Stimulated activated CD8-positive, alpha-beta memory T cell treated with anti-CD3 and anti-CD28 coated beads, Interleukin-15, amount 100 ng/mL, for 48 hours (primary cell): Measurements from ENCODE around the gene SHCBP1L.

Experiments used
- DNase-seq, 2 donors: peaks; one replicate each; pipeline ENCODE4 v3.0.0-alpha.2; 2020; ENCODE audit warnings: low read depth in 2 of 2

The SHCBP1L gene

DNA sequence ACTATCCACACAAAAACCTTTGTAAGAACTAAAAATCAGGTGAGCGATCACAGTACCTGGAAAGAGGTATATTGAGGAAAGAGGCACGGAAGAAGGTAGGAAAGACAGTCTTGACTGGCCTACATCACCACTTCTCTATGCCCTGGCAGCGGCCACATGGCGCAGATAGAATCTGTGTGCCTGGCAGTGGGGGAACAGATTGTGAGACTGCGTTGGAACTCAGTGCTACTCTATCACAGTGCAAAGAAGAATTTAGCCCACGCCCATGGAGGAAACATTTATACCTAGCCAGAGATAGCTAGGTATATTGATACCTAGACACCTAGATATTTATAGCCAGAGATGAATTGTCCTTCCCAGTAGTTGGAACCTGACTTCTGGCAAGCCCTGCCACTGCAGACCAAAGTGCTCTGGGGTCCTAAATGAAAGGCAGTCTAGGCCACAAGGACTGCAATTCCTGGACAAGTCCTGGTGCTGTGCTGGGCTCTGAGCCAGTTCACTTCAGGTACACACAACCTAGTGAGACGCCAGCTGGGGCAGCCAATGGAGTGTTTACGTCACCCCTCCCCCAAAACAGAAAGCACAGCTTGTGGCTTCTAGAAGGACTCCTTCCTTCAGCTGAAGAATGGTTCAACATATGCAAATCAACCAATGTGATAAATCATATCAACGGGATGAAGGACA, 61.9 kb downstream of the SHCBP1L start:
- no peak for DNase-seq

DNA sequence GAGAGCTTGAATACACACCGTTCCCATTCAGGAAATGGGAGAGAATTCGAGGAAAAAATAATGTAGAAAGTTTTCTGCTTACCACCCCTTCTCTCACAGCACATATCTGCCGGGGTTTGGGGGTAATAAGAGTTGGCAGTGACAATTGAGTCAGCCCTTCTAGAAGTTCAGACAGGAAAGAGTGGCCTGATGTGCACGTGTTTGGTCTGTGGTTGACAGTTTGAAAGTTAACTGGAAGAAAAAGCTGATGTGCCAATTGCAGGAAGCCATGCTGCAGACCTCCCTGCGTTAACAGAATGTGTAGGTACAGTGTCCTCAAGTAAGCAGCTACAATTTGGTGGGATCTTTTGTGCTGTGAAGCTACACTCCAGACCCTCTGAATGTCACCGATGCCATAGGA, 63.0 kb downstream of the SHCBP1L start:
- DNase-seq = no peak

DNA sequence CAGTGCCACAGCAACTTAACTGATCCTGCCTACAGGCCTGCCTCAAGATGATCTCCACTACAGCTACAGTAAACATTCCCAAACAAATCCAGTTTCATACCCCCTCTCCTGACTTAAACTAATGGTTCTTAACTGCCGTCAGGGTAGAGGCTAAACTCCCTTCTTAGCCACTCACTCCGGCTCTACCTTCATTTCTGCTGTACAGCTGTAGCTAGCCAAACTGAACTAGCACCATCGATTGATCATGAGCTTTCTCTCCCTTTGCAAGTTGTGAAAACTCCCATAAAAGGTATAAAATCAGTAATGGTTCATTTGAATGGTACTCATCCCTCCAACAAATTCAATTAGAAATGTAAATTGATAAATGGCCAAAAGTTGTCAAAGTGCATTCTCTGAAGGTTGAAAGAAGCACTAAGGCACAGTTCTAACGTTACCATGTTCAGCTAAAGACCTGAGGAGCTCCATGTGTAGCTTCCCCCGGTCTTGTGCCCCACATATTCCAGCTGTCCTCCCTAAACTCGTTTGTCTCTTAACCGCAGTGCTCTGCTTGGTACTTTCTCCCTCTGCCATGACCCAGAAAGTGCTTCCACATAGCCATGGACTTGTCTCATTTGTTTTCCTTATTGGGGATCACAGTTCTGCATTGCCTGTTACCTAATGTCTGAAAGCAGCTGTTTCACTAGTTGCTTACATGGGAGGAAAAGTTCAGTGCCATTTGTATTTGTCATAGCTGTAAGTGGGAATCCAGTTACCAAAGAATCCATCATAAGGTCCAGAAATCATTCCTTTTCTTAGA, 64.0 kb downstream of the SHCBP1L start:
- DNase-seq = no peak

DNA sequence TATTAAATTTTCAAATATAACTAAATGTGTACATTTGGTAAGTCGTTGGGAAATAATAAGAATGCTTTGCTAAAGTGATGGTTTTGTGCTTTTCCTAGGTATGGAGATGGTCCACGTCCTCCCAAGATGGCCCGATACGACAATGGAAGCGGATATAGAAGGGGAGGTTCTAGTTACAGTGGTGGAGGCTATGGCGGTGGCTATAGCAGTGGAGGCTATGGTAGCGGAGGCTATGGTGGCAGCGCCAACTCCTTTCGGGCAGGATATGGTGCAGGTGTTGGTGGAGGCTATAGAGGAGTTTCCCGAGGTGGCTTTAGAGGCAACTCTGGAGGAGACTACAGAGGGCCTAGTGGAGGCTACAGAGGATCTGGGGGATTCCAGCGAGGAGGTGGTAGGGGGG, 66.0 kb downstream of the SHCBP1L start:
- no peak for DNase-seq

DNA sequence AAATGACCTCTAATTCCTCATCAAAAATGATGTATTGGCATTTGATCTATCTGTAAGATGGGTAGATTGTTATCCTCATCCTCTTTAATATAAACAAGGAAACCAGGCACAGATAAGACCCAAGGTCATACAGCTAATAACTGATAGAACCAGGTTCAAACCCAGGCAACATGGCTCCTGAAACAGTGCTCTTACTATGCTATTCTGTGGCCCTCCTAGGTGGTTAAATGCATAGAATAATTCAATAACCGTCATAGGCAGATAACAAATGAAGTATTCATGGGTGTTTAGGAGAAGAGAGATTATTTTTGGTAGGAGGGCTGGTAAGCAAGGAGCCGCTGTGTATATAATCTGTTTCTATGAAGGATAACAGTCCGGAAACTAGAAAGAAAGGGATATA, 67.4 kb downstream of the SHCBP1L start:
- no peak for DNase-seq

DNA sequence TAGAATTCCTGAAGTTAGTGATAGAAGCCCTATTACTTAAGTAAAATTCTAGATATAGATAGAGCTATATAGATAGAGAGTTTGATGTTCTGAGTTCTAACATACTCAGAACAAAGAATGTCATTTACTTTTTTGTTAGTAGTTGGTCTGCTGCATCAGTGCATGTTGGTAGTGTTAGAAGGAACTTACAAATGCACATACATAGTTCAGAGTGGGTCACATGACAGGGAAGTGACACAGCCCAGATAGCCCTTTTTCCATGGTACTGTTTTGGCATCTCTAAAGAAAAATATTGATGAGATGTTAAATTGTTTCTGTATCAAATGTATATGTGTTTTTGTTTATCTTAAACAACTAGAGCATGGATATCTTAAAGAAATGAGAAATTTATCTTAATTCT, 68.1 kb downstream of the SHCBP1L start:
- no peak for DNase-seq

DNA sequence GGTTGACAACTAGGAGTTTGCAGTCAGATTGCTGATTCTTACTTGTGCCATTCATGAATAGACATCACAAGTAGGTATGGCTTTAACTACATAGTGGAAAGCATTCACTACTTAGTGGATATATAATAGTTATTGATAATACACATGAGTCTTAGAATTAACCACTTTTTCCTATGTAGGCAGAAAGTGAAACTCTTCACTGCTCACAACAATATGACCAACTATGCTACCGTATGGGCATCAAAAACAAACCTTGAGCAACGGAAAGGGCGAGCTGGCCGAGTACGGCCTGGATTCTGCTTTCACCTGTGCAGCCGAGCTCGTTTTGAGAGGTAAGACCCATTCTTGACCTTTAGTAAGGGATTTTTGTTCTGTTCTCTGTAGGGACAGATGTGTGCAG, 75.1 kb downstream of the SHCBP1L start:
- DNase-seq = no peak

DNA sequence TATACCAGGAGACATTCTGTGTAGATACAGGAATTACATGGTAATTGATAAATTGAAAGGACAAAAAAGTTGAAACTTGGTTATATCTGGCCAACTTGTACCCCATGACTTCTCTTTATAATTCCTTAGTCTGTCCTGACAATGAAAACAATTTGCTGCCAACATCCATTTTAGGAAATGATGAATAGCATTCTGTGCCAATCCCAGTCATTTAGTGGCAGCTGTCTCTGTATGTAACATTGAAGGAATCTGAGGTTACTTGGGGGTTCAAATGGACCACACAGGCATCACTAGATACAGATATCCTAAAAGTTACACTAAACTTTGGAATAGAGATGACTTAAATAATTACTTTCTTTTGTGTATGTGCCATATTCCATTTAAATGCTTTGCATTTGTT, 75.6 kb downstream of the SHCBP1L start:
- no peak for DNase-seq

DNA sequence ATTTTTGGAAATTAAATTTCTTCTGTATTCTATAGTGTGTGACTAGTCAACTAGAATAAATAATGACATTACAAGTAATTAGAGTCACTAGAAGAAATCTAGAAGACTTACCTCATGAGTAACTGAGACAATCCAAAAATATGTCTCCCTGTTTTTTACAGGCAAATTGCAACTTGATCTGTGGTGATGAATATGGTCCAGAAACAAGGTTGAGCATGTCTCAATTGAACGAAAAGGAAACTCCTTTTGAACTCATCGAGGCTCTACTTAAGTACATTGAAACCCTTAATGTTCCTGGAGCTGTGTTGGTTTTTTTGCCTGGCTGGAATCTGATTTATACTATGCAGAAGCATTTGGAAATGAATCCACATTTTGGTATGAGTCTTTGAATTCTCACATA, 77.1 kb downstream of the SHCBP1L start:
- no peak for DNase-seq

DNA sequence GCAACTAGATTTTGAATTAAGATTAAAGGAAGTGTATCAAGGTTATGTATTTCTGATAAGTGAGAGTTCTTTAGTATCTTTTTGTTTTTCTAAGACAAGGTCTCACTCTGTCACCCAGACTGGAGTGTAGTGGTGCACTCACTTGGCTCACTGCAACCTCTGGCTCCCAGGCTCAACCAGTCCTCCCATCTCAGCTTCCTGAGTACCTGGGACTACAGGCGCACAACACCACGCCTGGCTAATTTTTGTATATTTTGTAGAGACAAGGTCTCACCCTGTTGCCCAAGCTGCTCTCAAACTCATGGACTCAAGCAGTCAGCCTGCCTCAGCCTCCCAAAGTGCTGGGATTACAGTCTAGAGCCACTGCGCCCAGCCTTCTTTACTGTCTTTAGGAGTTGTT, 80.1 kb downstream of the SHCBP1L start:
- no peak for DNase-seq

DNA sequence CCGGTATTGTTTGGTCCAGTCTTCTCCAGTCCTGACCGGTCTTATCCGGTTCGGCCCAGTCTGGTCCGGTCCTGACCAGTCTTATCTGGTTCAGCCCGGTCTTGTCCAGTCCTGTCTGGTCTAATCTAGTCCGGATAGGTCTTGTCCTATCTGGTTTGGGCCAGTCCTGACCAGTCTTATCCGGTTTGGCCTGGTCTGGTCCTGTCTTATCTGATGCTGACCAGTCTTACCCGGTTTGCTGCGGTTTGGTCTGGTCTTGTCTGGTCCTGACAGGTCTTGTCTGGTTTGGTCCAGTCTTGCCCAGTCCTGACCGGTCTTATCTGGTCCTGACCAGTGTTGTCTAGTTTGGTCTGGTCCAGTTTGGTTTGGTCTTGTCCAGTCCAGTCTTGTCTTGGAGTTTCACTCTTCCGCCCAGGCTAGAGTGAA, 83.7 kb downstream of the SHCBP1L start:
- DNase-seq = no peak

DNA sequence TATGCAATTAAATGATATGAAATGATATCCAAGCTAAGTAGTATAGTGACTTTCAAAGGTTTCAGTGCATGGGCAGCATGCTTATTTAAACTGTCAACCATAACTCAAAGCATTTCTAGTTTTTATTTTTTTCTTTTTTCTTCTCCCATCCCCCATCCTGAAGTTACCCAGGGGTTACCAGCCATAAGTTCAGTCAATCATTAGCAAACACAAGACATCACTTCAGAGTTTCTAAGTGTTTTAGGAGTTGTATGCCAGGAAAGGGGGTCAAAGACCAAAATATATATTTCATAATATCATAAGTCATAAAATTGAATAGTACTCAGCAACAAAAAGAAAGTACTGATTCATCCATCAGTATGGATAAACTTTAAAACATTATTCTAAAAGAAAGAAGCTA, 85.1 kb downstream of the SHCBP1L start:
- no peak for DNase-seq

DNA sequence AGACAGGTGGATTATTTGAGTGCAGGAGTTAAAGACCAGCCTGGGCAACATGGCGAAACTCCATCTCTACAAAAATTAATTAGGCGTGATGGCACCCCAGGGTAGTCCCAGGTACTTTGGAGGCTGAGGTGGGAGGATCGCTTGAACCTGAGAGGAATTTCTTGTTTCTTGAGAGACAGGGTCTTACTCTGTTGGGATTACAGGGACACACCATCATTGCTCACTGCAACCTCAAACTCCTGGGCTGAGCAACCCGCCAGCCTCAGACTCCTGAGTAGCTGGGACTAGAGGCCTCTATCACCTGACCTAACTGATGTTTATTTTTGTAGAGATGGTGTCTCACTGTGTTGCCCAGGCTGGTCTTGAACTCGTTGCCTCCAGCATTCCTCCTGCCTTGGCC, 89.0 kb downstream of the SHCBP1L start:
- DNase-seq = no peak

DNA sequence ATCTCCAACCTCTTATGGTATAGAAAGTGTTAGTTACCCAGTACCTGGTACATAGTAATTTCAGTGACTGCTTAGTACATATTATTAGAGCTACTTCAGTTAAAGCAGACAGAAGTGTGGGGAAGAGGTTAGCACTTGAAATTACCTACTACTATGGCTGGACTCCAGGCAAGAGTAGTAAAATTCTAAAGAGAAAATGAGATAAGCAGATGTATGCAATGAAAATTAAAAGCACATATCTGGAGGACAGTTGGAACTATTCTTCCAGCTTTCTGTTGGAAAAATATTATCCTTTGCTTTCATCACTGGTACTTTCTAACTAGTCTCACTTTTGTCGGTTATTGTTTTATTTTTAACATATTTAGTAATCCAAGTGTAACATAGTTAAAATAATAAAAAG, 90.1 kb downstream of the SHCBP1L start:
- no peak for DNase-seq

DNA sequence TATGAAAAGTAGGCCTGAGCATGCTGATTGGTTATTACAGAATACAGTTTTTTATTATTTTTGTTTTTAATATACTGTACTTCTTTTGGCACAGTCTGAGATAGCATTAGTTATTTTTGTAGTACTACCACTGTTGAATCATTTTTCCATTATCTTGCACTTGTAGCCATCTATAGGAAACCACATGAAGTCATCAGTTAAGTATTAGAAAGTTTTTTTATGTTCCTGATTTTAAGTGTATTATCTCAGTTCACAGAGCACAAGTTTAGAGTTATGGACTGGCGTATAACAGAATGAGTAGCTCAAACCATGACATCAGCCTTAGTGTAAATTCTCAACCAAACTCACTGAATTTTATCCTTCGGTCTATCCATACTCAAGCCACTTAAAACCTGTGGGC, 91.0 kb downstream of the SHCBP1L start:
- no peak for DNase-seq

DNA sequence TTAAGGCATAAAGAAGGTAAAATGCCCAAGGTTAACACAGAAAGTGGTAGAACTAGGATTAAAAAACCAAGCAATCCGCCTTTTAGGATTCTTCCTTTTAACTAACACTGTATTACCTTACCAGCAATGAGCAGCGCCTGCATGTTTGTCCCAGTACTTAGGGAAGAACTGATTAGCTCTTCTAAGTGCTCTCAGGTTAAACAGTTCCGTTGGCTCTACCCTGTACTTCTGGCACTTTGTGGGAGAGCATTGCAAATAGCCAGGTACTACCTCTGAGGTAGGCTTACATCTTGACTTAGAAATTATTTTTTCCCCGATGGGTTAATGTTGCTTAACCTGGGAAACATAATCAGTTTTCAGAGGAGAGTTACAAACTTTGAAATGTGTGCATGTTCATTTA, 92.3 kb downstream of the SHCBP1L start:
- DNase-seq = no peak

DNA sequence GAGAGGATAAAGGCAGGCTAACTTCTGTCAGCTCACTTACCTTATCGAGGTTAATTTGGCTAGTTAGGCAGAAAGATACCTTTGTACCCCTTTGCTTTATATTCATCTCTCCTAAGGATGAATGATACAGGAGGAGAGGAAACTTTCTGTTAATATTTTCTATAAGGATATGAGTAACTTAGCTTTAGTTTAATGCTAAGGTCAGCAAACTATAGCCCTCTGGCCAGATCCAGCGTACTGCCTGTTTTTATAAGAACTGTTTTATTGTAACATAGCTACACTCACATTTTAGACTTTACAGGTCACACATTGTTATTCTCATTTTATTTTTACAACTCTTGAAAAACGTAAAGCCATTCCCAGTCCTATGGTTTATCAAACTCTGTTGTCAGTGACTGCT, 95.8 kb downstream of the SHCBP1L start:
- no peak for DNase-seq

DNA sequence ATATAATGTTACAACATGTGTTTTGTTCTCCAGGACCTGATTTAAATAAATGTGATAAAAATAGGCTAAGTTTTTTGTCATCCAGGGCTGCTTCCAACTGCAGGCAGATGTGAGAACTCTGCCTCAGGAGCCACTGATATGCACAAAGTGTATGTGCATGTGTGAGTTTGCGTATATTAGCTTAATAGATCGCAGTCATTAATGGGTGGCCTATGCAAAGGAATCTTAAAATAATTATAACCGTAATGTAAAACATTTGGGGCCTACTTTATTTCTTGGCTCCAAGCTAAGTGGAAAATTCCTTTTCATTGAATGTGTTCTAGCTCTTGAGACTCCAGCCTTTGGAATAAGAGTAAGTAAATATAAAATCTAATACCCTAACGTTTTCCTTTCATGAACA, 97.1 kb downstream of the SHCBP1L start:
- no peak for DNase-seq

DNA sequence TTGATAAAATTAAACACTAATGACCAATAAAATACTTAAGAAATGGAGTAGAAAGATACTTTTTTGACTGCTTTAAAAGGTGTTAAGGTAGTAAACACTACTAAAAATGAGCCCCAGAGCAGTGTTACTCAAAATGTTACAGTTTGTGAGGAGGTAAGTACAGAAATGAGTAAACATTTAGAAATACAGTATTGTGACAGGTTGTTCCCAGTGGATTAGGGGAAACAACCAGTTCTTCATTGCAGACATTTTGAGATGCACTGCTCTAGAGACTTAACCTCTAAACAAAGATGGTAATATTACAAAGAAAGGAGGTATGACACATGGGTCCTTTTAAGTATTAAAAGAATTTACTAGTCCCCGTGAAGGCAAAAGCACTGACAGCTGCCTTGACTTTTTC, 101.1 kb downstream of the SHCBP1L start:
- DNase-seq = no peak

DNA sequence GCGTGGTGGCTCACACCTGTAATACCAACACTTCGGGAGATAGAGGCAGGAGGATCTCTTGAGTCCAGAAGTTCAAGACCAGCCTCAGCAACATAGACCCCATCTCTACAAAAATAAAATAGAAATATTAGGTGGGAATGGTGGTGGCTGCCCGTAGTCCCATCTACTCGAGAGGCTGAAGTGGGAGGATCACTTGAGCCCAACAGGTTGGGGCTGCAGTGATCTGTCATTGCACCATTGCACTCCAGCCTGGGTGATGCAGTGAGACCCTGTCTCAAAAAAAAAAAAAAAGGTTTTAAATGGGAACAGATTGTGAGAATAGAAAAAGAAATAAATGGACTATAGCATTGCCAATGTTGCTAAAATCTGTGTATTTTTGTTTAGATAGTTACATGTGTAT, 102.6 kb downstream of the SHCBP1L start:
- no peak for DNase-seq
